ENCODE measurements around the gene EXOC2.
"Not testable (repeated sequence)": the region's sequence is repeated elsewhere in the genome, so short reads cannot be mapped to it uniquely, and the experiment has no call there.

The EXOC2 gene

DNA sequence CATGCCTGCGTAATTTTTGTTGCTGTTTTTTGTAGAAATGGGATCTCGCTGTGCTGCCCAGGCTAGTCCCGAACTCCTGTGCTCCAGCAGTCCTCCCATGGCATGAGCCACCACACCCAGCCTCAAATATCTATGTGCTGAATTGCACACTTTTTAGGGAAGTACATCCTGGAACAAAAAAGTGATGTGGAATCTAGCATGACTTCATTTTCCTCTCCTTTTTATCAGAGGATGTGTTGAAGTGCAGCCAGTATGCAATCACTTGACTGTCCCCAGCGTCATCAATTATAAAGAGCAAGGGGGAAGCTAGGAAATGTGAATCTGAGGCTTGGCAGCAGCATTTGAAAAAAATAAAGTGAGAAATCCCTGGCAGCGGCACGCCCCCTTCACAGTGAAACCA is 6.4 kb upstream of the EXOC2 start:
- H3K9me3 ChIP-seq (ENCODE audit: low read length), result no peaks in the 10 kb centered on the region
- H3K4me2 ChIP-seq (ENCODE audit: low read length), result no peak overlapping the region
- H3K9ac ChIP-seq (ENCODE audit: low read length), result no peak overlapping the region
- no peaks in the 10 kb centered on the region for H4K20me1 ChIP-seq (ENCODE audit: insufficient read depth, low read length)
- no peaks in the 10 kb centered on the region for H3F3A ChIP-seq (ENCODE audit: insufficient read depth, low read length)
- no peaks in the 10 kb centered on the region for H3K36me3 ChIP-seq (ENCODE audit: insufficient read depth, low read length)
- H3K4me3 ChIP-seq (ENCODE audit: low read depth, low read length, poor library complexity, severe bottlenecking), result no peak overlapping the region
- no peaks in the 10 kb centered on the region for H3K27me3 ChIP-seq (ENCODE audit: insufficient read depth, low read length)
- H3K9me2 ChIP-seq (ENCODE audit: low read depth, low read length), result no peaks in the 10 kb centered on the region
- no peak overlapping the region for H2AFZ ChIP-seq (ENCODE audit: low read length)
- no peak for TF ChIP-seq EZH2 (IDR thresholded peaks at IDR 0.05; ENCODE audit: borderline replicate concordance, low read length)
- TF ChIP-seq, protein P1, sequence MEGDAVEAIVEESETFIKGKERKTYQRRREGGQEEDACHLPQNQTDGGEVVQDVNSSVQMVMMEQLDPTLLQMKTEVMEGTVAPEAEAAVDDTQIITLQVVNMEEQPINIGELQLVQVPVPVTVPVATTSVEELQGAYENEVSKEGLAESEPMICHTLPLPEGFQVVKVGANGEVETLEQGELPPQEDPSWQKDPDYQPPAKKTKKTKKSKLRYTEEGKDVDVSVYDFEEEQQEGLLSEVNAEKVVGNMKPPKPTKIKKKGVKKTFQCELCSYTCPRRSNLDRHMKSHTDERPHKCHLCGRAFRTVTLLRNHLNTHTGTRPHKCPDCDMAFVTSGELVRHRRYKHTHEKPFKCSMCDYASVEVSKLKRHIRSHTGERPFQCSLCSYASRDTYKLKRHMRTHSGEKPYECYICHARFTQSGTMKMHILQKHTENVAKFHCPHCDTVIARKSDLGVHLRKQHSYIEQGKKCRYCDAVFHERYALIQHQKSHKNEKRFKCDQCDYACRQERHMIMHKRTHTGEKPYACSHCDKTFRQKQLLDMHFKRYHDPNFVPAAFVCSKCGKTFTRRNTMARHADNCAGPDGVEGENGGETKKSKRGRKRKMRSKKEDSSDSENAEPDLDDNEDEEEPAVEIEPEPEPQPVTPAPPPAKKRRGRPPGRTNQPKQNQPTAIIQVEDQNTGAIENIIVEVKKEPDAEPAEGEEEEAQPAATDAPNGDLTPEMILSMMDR (IDR thresholded peaks at IDR 0.05; ENCODE audit: low read length), result no peak
- no peak overlapping the region for H3K27ac ChIP-seq (ENCODE audit: low read depth, low read length, poor library complexity, severe bottlenecking)
- H3K79me2 ChIP-seq (ENCODE audit: insufficient read depth, low read length), result no peaks in the 10 kb centered on the region
- H3K4me1 ChIP-seq (ENCODE audit: insufficient read depth, low read length, severe bottlenecking), result no peaks in the 10 kb centered on the region

- not testable (repeated sequence) for H3K27me3 ChIP-seq (ENCODE audit: insufficient read depth, low read length); H3K9ac ChIP-seq (ENCODE audit: low read length); H3K9me3 ChIP-seq (ENCODE audit: low read length); H3K36me3 ChIP-seq (ENCODE audit: insufficient read depth, low read length); H3K27ac ChIP-seq (ENCODE audit: low read depth, low read length, poor library complexity, severe bottlenecking); H3K79me2 ChIP-seq (ENCODE audit: insufficient read depth, low read length); H3F3A ChIP-seq (ENCODE audit: insufficient read depth, low read length); H4K20me1 ChIP-seq (ENCODE audit: insufficient read depth, low read length); H3K9me2 ChIP-seq (ENCODE audit: low read depth, low read length); H2AFZ ChIP-seq (ENCODE audit: low read length); H3K4me3 ChIP-seq (ENCODE audit: low read depth, low read length, poor library complexity, severe bottlenecking); H3K4me2 ChIP-seq (ENCODE audit: low read length)
- peaks cover 21% of the 10 kb centered on the region for H3K4me1 ChIP-seq (ENCODE audit: insufficient read depth, low read length, severe bottlenecking)
Observed at GRCh38 chr6:694431-695126, 1.6 kb upstream of the EXOC2 start.

- no peak overlapping the region for H3K27ac ChIP-seq (ENCODE audit: low read depth, low read length, poor library complexity, severe bottlenecking)
- H3K27me3 ChIP-seq (ENCODE audit: insufficient read depth, low read length), result no peaks in the 10 kb centered on the region
- H3K36me3 ChIP-seq (ENCODE audit: insufficient read depth, low read length), result 0 out of 2 replicates have a peak, but pooled peaks cover 5% of the 10 kb centered on the region
- H3K9me3 ChIP-seq (ENCODE audit: low read length), result no peaks in the 10 kb centered on the region
- peak overlapping the region; percentile 63 for H3K4me3 ChIP-seq (ENCODE audit: low read depth, low read length, poor library complexity, severe bottlenecking)
- TF ChIP-seq, protein P1 (IDR thresholded peaks at IDR 0.05; ENCODE audit: low read length), result no peak
- no peak for TF ChIP-seq EZH2 (IDR thresholded peaks at IDR 0.05; ENCODE audit: borderline replicate concordance, low read length)
- no peaks in the 10 kb centered on the region for H4K20me1 ChIP-seq (ENCODE audit: insufficient read depth, low read length)
- peaks cover 7% of the 10 kb centered on the region for H3K79me2 ChIP-seq (ENCODE audit: insufficient read depth, low read length)
- H3K9ac ChIP-seq (ENCODE audit: low read length), result peak overlapping the region; percentile 74; the same call in 1 of the 2 replicates
- no peaks in the 10 kb centered on the region for H3F3A ChIP-seq (ENCODE audit: insufficient read depth, low read length)
- H3K9me2 ChIP-seq (ENCODE audit: low read depth, low read length), result no peaks in the 10 kb centered on the region
- peaks cover 21% of the 10 kb centered on the region for H3K4me1 ChIP-seq (ENCODE audit: insufficient read depth, low read length, severe bottlenecking)
- peak overlapping the region; percentile 84 for H3K4me2 ChIP-seq (ENCODE audit: low read length)
- no peak overlapping the region for H2AFZ ChIP-seq (ENCODE audit: low read length)
Observed at GRCh38 chr6:693723-694009, 727 bp upstream of the EXOC2 start.

- TF ChIP-seq, protein P1 (IDR thresholded peaks at IDR 0.05; ENCODE audit: low read length), result no peak
- no peak for TF ChIP-seq EZH2 (IDR thresholded peaks at IDR 0.05; ENCODE audit: borderline replicate concordance, low read length)
- H3K4me1 ChIP-seq (ENCODE audit: insufficient read depth, low read length, severe bottlenecking), result peaks cover 21% of the 10 kb centered on the region
- H3K4me2 ChIP-seq (ENCODE audit: low read length), result peak overlapping the region; percentile 84
- no peak overlapping the region for H2AFZ ChIP-seq (ENCODE audit: low read length)
- peaks cover 7% of the 10 kb centered on the region for H3K79me2 ChIP-seq (ENCODE audit: insufficient read depth, low read length)
- peaks cover 10% of the 10 kb centered on the region; the same call in 1 of the 2 replicates for H3K36me3 ChIP-seq (ENCODE audit: insufficient read depth, low read length)
- H3K9me2 ChIP-seq (ENCODE audit: low read depth, low read length), result no peaks in the 10 kb centered on the region
- H3K9me3 ChIP-seq (ENCODE audit: low read length), result no peaks in the 10 kb centered on the region
- peak overlapping the region; percentile 2 for H3K27ac ChIP-seq (ENCODE audit: low read depth, low read length, poor library complexity, severe bottlenecking)
- H3F3A ChIP-seq (ENCODE audit: insufficient read depth, low read length), result no peaks in the 10 kb centered on the region
- no peaks in the 10 kb centered on the region for H3K27me3 ChIP-seq (ENCODE audit: insufficient read depth, low read length)
- no peaks in the 10 kb centered on the region for H4K20me1 ChIP-seq (ENCODE audit: insufficient read depth, low read length)
- peak overlapping the region; percentile 63 for H3K4me3 ChIP-seq (ENCODE audit: low read depth, low read length, poor library complexity, severe bottlenecking)
- peak overlapping the region; percentile 74 for H3K9ac ChIP-seq (ENCODE audit: low read length)
Observed at GRCh38 chr6:692356-692851, 535 bp downstream of the EXOC2 start.

Data from OCI-LY1 (cell line).